CD14-positive monocyte (primary cell): ENCODE measurements around the gene TSPAN18. TPM values are rescaled to one million over a fixed set of nuclear protein-coding genes. Genes with fewer than 3 reads are reported as not detected.

Experiments
- DNase-seq, 3 donors: peaks; one replicate each; pipeline ENCODE4 v3.0.0-alpha.2; 2011 to 2022
- H2AFZ ChIP-seq: 2 replicates; pipeline ENCODE4 v1.6.0; 2012; ENCODE audit warnings: mild to moderate bottlenecking, low read depth, low read length, inconsistent platforms; ENCODE audit not compliant: insufficient read depth, poor library complexity, severe bottlenecking
- H3K27ac ChIP-seq, 2 donors: 1 replicate in 1 of 2; 2 replicates in 1 of 2; pipeline ENCODE4 v1.5.1; 2012 to 2013; ENCODE audit warnings: low read length in 2 of 2, control low read depth in 1 of 2, inconsistent platforms in 1 of 2, low read depth in 1 of 2, mild to moderate bottlenecking in 1 of 2
- H3K27me3 ChIP-seq, 2 donors: one replicate each; pipeline versions ENCODE4 v1.6.0 to v1.6.1; 2011 to 2013; ENCODE audit warnings: low read length in 2 of 2; ENCODE audit not compliant: control insufficient read depth in 2 of 2, insufficient read depth in 2 of 2
- H3K36me3 ChIP-seq, 2 donors: replicated peaks in 1 of 2; 1 replicate in 1 of 2; 2 replicates in 1 of 2; pipeline versions ENCODE4 v1.5.1 to v1.6.1; 2012 to 2013; ENCODE audit warnings: low read length in 2 of 2, control low read depth in 1 of 2, inconsistent platforms in 1 of 2, mild to moderate bottlenecking in 1 of 2; ENCODE audit not compliant: insufficient read depth in 2 of 2, control insufficient read depth in 1 of 2
- H3K4me1 ChIP-seq, 2 donors: 1 replicate in 1 of 2; 2 replicates in 1 of 2; pipeline versions ENCODE4 v1.5.1 to v1.6.1; 2012 to 2013; ENCODE audit warnings: low read length in 2 of 2, control low read depth in 1 of 2, inconsistent platforms in 1 of 2, mild to moderate bottlenecking in 1 of 2, moderate library complexity in 1 of 2; ENCODE audit not compliant: insufficient read depth in 2 of 2, control insufficient read depth in 1 of 2
- H3K4me2 ChIP-seq: replicated peaks from 2 replicates; pipeline ENCODE3; 2012; ENCODE audit warnings: low read length, moderate library complexity, mild to moderate bottlenecking; ENCODE audit not compliant: poor library complexity, severe bottlenecking; ENCODE audit errors: extremely low read depth
- H3K4me3 ChIP-seq, 3 experiments: fragments of 200-600 bp in 1 of 3; sonication (generic) in 1 of 3; replicated peaks in 1 of 3; 1 replicate in 2 of 3; 2 replicates in 1 of 3; pipeline ENCODE4 v1.5.1; 2011 to 2013; ENCODE audit warnings: low read length in 3 of 3, mild to moderate bottlenecking in 3 of 3, control low read depth in 2 of 3, low read depth in 2 of 3, inconsistent platforms in 1 of 3, moderate library complexity in 1 of 3
- H3K79me2 ChIP-seq: 2 replicates; pipeline ENCODE4 v1.6.0; 2012; ENCODE audit warnings: mild to moderate bottlenecking, control low read depth, inconsistent platforms, low read length, moderate library complexity; ENCODE audit not compliant: insufficient read depth
- H3K9ac ChIP-seq: 2 replicates; pipeline ENCODE4 v1.6.0; 2017; ENCODE audit warnings: low read length, mild to moderate bottlenecking; ENCODE audit not compliant: insufficient read depth, poor library complexity, severe bottlenecking
- H3K9me3 ChIP-seq, 2 donors: replicated peaks in 1 of 2; 1 replicate in 1 of 2; 2 replicates in 1 of 2; pipeline versions ENCODE4 v1.5.1 to v1.6.1; 2012 to 2013; ENCODE audit warnings: low read length in 2 of 2, control low read depth in 1 of 2; ENCODE audit not compliant: control insufficient read depth in 1 of 2, insufficient read depth in 1 of 2
- H4K20me1 ChIP-seq: 2 replicates; pipeline ENCODE4 v1.6.0; 2012; ENCODE audit warnings: mild to moderate bottlenecking, low read length, control low read depth, moderate library complexity; ENCODE audit not compliant: insufficient read depth
- H3K27ac Mint-ChIP-seq, 7 donors: one replicate each; pipeline ENCODE4 v1.8.0; 2020; ENCODE audit warnings: mild to moderate bottlenecking in 7 of 7, mixed read lengths in 7 of 7, moderate library complexity in 6 of 7, inconsistent platforms in 2 of 7
- H3K27me3 Mint-ChIP-seq, 3 donors: one replicate each; pipeline ENCODE4 v1.8.0; 2021 to 2022; ENCODE audit warnings: low read depth in 3 of 3, mild to moderate bottlenecking in 3 of 3, mixed read lengths in 3 of 3, moderate library complexity in 3 of 3, inconsistent platforms in 1 of 3
- H3K36me3 Mint-ChIP-seq, 2 donors: one replicate each; pipeline ENCODE4 v1.8.0; 2020; ENCODE audit warnings: mixed read lengths in 2 of 2, inconsistent platforms in 1 of 2, mild to moderate bottlenecking in 1 of 2
- H3K4me1 Mint-ChIP-seq: one replicate; pipeline ENCODE4 v1.8.0; 2020; ENCODE audit warnings: mild to moderate bottlenecking, mixed read lengths
- H3K4me3 Mint-ChIP-seq, 2 donors: one replicate each; pipeline ENCODE4 v1.8.0; 2020; ENCODE audit warnings: mild to moderate bottlenecking in 2 of 2, mixed read lengths in 2 of 2, moderate library complexity in 1 of 2
- H3K9me3 Mint-ChIP-seq, 7 donors: one replicate each; pipeline ENCODE4 v1.8.0; 2020 to 2022; ENCODE audit warnings: mixed read lengths in 7 of 7, mild to moderate bottlenecking in 6 of 7, moderate library complexity in 6 of 7, inconsistent platforms in 2 of 7
- CTCF ChIP-seq: fragments of 200-600 bp; IDR thresholded peaks from one replicate; pipeline ENCODE4 v1.8.0; 2022; ENCODE audit warnings: antibody characterized with exemption, mild to moderate bottlenecking
- WGBS: methylation state at CpG from one replicate; pipeline ENCODE4 v1.1.5; 2013; ENCODE audit warnings: missing lambda C conversion rate; ENCODE audit not compliant: insufficient coverage; 5-methylcytosine and 5-hydroxymethylcytosine counted together
- intact Hi-C, 2 donors: fragments of 100-400 bp; cut with micrococcal nuclease; formaldehyde crosslinking; loops; one replicate each; pipeline versions ENCODE4 v1.15.0 to v1.15.1; 2023
- polyA plus RNA-seq, 3 donors: library from polyadenylated mRNA; depleted of rRNA in 1 of 3; unstranded in 2 of 3; stranded (reverse) in 1 of 3; fragments of 300-500 nt in 2 of 3; fragments of >200 nt in 1 of 3; fragmentation: Illumina TruSeq in 2 of 3; gene quantifications; 1 replicate in 2 of 3; 2 replicates in 1 of 3; pipeline ENCODE4 v1.2.3, GENCODE V29; 2012 to 2021

TSPAN18 gene
- polyA plus RNA-seq, 3 donors, result not detected

GRCh38 chr11:44877571-44878497 lies 151.1 kb downstream of the TSPAN18 start:
- Mint-ChIP-seq H3K27me3 (peaks cover 3 to 13% (median 10%) of the 10 kb centered on the region in 3 donors), H3K27ac (no peak overlapping the region), H3K9me3 (peaks cover 0 to 2% (median 0%) of the 10 kb centered on the region in 7 donors), H3K4me3 (no peak overlapping the region), H3K36me3 (no peaks in the 10 kb centered on the region), H3K4me1 (peaks cover 4% of the 10 kb centered on the region)
- no peaks in the 10 kb centered on the region for H3K36me3 ChIP-seq
- no peak for TF ChIP-seq CTCF
- no peaks in the 10 kb centered on the region for H3K9me3 ChIP-seq
- H4K20me1 ChIP-seq, result no peaks in the 10 kb centered on the region
- 94% methylated on average over 18 of the region's 26 CpGs for WGBS
- no peak overlapping the region for H2AFZ ChIP-seq
- no peak overlapping the region for H3K4me3 ChIP-seq
- intact Hi-C loops, result no loop called here
- DNase-seq, result no peak
- H3K27me3 ChIP-seq, result peaks cover 0 to 2% of the 10 kb centered on the region in 2 donors
- no peaks in the 10 kb centered on the region for H3K79me2 ChIP-seq
- no peak overlapping the region for H3K4me2 ChIP-seq
- H3K9ac ChIP-seq, result no peak overlapping the region
- no peaks in the 10 kb centered on the region for H3K4me1 ChIP-seq
- no peak overlapping the region for H3K27ac ChIP-seq

- H2AFZ ChIP-seq, result no peak overlapping the region
- H3K9me3 ChIP-seq, result no peaks in the 10 kb centered on the region
- no peak overlapping the region for H3K27ac ChIP-seq
- peaks cover 4% of the 10 kb centered on the region for H3K4me1 Mint-ChIP-seq
- WGBS, result 86% methylated on average over 4 of the region's 6 CpGs
- H3K79me2 ChIP-seq, result no peaks in the 10 kb centered on the region
- no peaks in the 10 kb centered on the region for H4K20me1 ChIP-seq
- H3K4me2 ChIP-seq, result no peak overlapping the region
- no peak overlapping the region for H3K4me3 Mint-ChIP-seq
- H3K27me3 Mint-ChIP-seq, result peaks cover 5 to 12% (median 10%) of the 10 kb centered on the region in 3 donors
- no peak for TF ChIP-seq CTCF
- H3K9ac ChIP-seq, result no peak overlapping the region
- H3K4me1 ChIP-seq, result no peaks in the 10 kb centered on the region
- no peak for DNase-seq
- intact Hi-C loops, result no loop called here
- peaks cover 0 to 2% of the 10 kb centered on the region in 2 donors for H3K27me3 ChIP-seq
- H3K27ac Mint-ChIP-seq, result no peak overlapping the region
- no peaks in the 10 kb centered on the region for H3K36me3 ChIP-seq
- H3K36me3 Mint-ChIP-seq, result no peaks in the 10 kb centered on the region
- H3K4me3 ChIP-seq, result no peak overlapping the region
- H3K9me3 Mint-ChIP-seq, result no peaks in the 10 kb centered on the region
These were observed 151.9 kb downstream of the TSPAN18 start for GRCh38 chr11:44878711-44879110.
